Keratinocyte (primary cell): ENCODE results near the gene SLC26A8. TPM values are rescaled to one million over a fixed set of nuclear protein-coding genes. Genes with fewer than 3 reads are reported as not detected.

Experiments used
- DNase-seq: peaks from one replicate; pipeline ENCODE4 v3.0.0-alpha.2; 2011; ENCODE audit warnings: low read depth, missing footprints, low spot score
- FAIRE-seq: peaks from 2 replicates; lab custom pipeline; 2011; peaks lifted over from hg19 to GRCh38; lab: Jason Lieb, UNC
- H2AFZ ChIP-seq: 2 replicates; pipeline ENCODE4 v1.6.0; 2012; ENCODE audit warnings: low read length, control low read depth, inconsistent platforms; ENCODE audit not compliant: control insufficient read depth
- H3K27ac ChIP-seq: 2 replicates; pipeline ENCODE4 v1.5.1; 2011; ENCODE audit warnings: low read length; ENCODE audit not compliant: control insufficient read depth, insufficient read depth
- H3K27me3 ChIP-seq: 3 replicates; pipeline ENCODE4 v1.6.0; 2011; ENCODE audit warnings: low read length; ENCODE audit not compliant: control insufficient read depth, insufficient read depth; ENCODE audit errors: extremely low read depth
- H3K36me3 ChIP-seq, 2 experiments: 2 replicates in 1 of 2; 3 replicates in 1 of 2; pipeline ENCODE4 v1.5.1; 2011; ENCODE audit warnings: low read length in 2 of 2, mild to moderate bottlenecking in 1 of 2; ENCODE audit not compliant: control insufficient read depth in 2 of 2, insufficient read depth in 2 of 2; ENCODE audit errors: extremely low read depth in 1 of 2
- H3K4me1 ChIP-seq: 3 replicates; pipeline ENCODE4 v1.5.1; 2011; ENCODE audit warnings: low read length; ENCODE audit not compliant: control insufficient read depth, insufficient read depth; ENCODE audit errors: extremely low read depth
- H3K4me2 ChIP-seq: 3 replicates; pipeline ENCODE4 v1.6.0; 2011; ENCODE audit warnings: low read depth, low read length; ENCODE audit not compliant: control insufficient read depth, insufficient read depth; ENCODE audit errors: extremely low read depth
- H3K4me3 ChIP-seq, 3 experiments: fragments of 200-600 bp in 1 of 3; sonication (generic) in 1 of 3; 2 replicates in 2 of 3; 3 replicates in 1 of 3; pipeline ENCODE4 v1.5.1; 2011 to 2016; ENCODE audit warnings: low read length in 3 of 3, mild to moderate bottlenecking in 3 of 3, control low read depth in 2 of 3, inconsistent platforms in 1 of 3, low read depth in 1 of 3, mixed read lengths in 1 of 3, mixed run types in 1 of 3, moderate library complexity in 1 of 3; ENCODE audit not compliant: control insufficient read depth in 2 of 3, insufficient read depth in 2 of 3; ENCODE audit errors: extremely low read depth in 1 of 3
- H3K79me2 ChIP-seq: 2 replicates; pipeline ENCODE4 v1.6.0; 2012; ENCODE audit warnings: low read length; ENCODE audit not compliant: control insufficient read depth, insufficient read depth
- H3K9ac ChIP-seq: 3 replicates; pipeline ENCODE4 v1.6.0; 2011; ENCODE audit warnings: low read length; ENCODE audit not compliant: control insufficient read depth, insufficient read depth; ENCODE audit errors: extremely low read depth
- H3K9me1 ChIP-seq: 3 replicates; pipeline ENCODE4 v1.6.0; 2011; ENCODE audit warnings: low read length; ENCODE audit not compliant: control insufficient read depth, insufficient read depth; ENCODE audit errors: extremely low read depth
- H3K9me3 ChIP-seq: 2 replicates; pipeline ENCODE4 v1.5.1; 2012; ENCODE audit warnings: low read depth, low read length; ENCODE audit not compliant: control insufficient read depth
- H4K20me1 ChIP-seq: 3 replicates; pipeline ENCODE4 v1.6.0; 2011; ENCODE audit warnings: low read length; ENCODE audit not compliant: control insufficient read depth, insufficient read depth; ENCODE audit errors: extremely low read depth
- EZH2 ChIP-seq: IDR thresholded peaks from one replicate; pipeline ENCODE4 v1.6.1; 2012; ENCODE audit warnings: inconsistent platforms, mild to moderate bottlenecking, low read length, moderate library complexity
- dilution Hi-C: fragments of 300-500 bp; cut with MboI; formaldehyde crosslinking; loops from one replicate; pipeline ENCODE4 v1.7.0; 2020; ENCODE audit warnings: low sequenced_read_pairs; ENCODE audit not compliant: extremely low pct_ligation_motif_present
- polyA plus RNA-seq, 5 experiments: library from polyadenylated mRNA; depleted of rRNA in 3 of 5; stranded (reverse) in 3 of 5; stranded (forward) in 1 of 5; unstranded in 1 of 5; fragments of >200 nt; gene quantifications; 1 replicate in 1 of 5; 2 replicates in 3 of 5; 3 replicates in 1 of 5; pipeline versions ENCODE4 v1.2.1 to v1.2.3, GENCODE V29; 2011 to 2012; ENCODE audit warnings: missing spikeins in 2 of 5, low read depth in 1 of 5, low replicate concordance in 1 of 5
- TF ChIP-seq, protein P1 (sequence below), 3 experiments: IDR thresholded peaks in 1 of 3; conservative IDR thresholded peaks in 1 of 3; optimal IDR thresholded peaks in 1 of 3; 2 replicates in 2 of 3; 3 replicates in 1 of 3; pipeline versions ENCODE3 to v1.5.1; 2011; ENCODE audit warnings: low read length in 3 of 3, mild to moderate bottlenecking in 3 of 3, moderate library complexity in 2 of 3, control low read depth in 1 of 3, inconsistent platforms in 1 of 3; ENCODE audit not compliant: insufficient read depth in 2 of 3; ENCODE audit errors: extremely low read depth in 1 of 3

Gene SLC26A8
- polyA plus RNA-seq, 1 donor (not counting 4 experiments of a cell fraction or from before 2014, with no cell fraction given) = 0.18 TPM

DNA sequence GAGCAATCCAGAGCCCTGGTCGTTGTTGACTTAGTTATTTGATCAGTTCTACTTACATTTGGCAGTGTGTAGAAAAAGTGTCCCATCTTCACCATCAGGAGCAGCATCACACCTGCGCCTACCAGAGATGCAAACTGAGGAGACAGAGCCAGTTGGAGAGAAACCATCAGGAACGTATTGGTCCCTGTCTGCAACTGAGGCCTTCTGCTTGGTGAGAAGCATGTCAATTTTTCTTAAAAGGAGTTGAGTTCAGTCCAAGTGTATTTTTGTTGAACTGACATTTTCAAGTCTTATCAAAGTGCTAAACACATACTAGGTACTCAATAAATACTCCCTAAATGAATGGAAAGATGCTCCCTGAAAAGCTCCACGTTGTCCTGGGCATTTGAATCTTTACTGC lies 55.6 kb downstream of the SLC26A8 start:
- H3K79me2 ChIP-seq = no peaks in the 10 kb centered on the region
- no peak overlapping the region for H3K4me2 ChIP-seq
- TF ChIP-seq, protein P1, sequence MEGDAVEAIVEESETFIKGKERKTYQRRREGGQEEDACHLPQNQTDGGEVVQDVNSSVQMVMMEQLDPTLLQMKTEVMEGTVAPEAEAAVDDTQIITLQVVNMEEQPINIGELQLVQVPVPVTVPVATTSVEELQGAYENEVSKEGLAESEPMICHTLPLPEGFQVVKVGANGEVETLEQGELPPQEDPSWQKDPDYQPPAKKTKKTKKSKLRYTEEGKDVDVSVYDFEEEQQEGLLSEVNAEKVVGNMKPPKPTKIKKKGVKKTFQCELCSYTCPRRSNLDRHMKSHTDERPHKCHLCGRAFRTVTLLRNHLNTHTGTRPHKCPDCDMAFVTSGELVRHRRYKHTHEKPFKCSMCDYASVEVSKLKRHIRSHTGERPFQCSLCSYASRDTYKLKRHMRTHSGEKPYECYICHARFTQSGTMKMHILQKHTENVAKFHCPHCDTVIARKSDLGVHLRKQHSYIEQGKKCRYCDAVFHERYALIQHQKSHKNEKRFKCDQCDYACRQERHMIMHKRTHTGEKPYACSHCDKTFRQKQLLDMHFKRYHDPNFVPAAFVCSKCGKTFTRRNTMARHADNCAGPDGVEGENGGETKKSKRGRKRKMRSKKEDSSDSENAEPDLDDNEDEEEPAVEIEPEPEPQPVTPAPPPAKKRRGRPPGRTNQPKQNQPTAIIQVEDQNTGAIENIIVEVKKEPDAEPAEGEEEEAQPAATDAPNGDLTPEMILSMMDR (optimal IDR thresholded peaks at IDR 0.05 in 1 of 3, IDR thresholded peaks at IDR 0.05 in 1 of 3, conservative IDR thresholded peaks at IDR 0.05 in 1 of 3; ENCODE audit: extremely low read depth in 1 of 3, insufficient read depth in 2 of 3, low read length in 3 of 3) = no peak
- TF ChIP-seq EZH2 = no peak
- no peak overlapping the region for H3K9ac ChIP-seq
- dilution Hi-C loops = no loop called here
- no peaks in the 10 kb centered on the region for H4K20me1 ChIP-seq
- H3K27ac ChIP-seq = no peak overlapping the region
- H3K27me3 ChIP-seq = no peaks in the 10 kb centered on the region
- FAIRE-seq = no peak
- H3K4me3 ChIP-seq = no peak overlapping the region
- H3K36me3 ChIP-seq = no peaks in the 10 kb centered on the region
- H2AFZ ChIP-seq = no peak overlapping the region
- DNase-seq = no peak
- no peaks in the 10 kb centered on the region for H3K4me1 ChIP-seq
- no peaks in the 10 kb centered on the region for H3K9me1 ChIP-seq
- no peaks in the 10 kb centered on the region for H3K9me3 ChIP-seq

DNA sequence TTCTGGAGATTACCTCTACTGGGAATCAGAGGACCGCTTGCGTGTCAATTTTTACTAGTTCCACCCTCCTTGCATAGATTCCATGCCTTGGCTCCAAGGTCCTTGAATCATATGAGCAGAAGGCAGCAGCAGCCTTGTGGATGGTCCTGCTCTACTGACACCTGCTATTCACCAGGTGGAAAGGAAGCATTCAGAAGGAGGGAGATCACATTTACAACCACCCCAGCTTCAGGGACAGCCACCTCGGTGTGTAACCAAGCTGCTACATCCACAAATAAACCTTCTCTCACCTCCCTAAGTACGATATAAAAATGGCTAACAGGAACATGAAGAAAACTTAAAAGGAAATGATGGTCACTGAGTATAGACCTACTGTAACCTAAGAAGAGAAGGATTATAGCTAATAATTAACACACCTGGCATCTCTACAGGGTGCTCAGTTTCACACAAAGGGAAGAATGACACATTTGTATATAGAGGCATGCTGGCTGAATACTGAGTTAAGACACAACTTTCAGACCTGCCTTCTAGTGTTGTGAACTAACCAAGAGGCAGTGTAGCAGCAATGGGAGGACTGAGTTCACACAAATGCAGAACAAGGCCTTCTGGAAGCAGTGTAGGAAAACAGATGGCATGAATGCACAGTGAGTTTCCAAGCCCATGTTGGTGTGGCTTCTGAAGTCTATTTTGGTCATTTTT lies 57.2 kb downstream of the SLC26A8 start:
- H2AFZ ChIP-seq = no peak overlapping the region
- FAIRE-seq = no peak

More for the DNA sequence above, 57.2 kb downstream of the SLC26A8 start:
- no peaks in the 10 kb centered on the region for H3K79me2 ChIP-seq
- TF ChIP-seq, protein P1 (optimal IDR thresholded peaks at IDR 0.05 in 1 of 3, IDR thresholded peaks at IDR 0.05 in 1 of 3, conservative IDR thresholded peaks at IDR 0.05 in 1 of 3; ENCODE audit: extremely low read depth in 1 of 3, insufficient read depth in 2 of 3, low read length in 3 of 3) = no peak
- TF ChIP-seq EZH2 = no peak
- no peak overlapping the region for H3K27ac ChIP-seq
- no peaks in the 10 kb centered on the region for H3K9me1 ChIP-seq
- H3K4me3 ChIP-seq = no peak overlapping the region
- H3K36me3 ChIP-seq = no peaks in the 10 kb centered on the region
- no peak overlapping the region for H3K4me2 ChIP-seq
- H4K20me1 ChIP-seq = no peaks in the 10 kb centered on the region
- dilution Hi-C loops = no loop called here
- no peaks in the 10 kb centered on the region for H3K9me3 ChIP-seq
- no peaks in the 10 kb centered on the region for H3K4me1 ChIP-seq
- no peaks in the 10 kb centered on the region for H3K27me3 ChIP-seq
- no peak overlapping the region for H3K9ac ChIP-seq
- DNase-seq = no peak
